GM12873 (cell line): Measurements from ENCODE around the gene CLEC2A.

Source experiments
- CTCF ChIP-seq: IDR thresholded peaks from 2 replicates; pipeline ENCODE4 v1.5.1; 2012; ENCODE audit warnings: low read depth, mild to moderate bottlenecking, moderate library complexity, low read length, control low read depth; ENCODE audit not compliant: insufficient read depth; ENCODE audit errors: missing control alignments

The CLEC2A gene

DNA sequence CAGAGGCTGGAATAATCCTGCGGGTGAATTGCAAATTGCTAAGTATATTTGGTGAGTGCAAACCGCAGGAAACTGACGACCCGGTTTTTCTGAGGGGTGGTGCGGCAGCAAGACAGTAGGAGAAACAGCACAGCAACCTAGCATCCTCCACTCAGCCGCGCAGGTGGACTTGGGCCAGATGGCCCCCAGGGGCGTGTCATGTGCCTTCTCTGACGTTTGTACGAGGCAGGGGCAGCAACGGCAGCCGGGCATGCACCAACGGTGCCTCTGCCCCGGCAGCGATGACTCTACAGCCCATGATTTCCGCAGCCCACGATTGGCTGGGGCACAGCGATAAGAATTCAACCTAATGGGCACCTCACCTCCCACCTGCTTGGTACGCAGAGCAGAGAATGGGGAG is 11.1 kb upstream of the CLEC2A start:
- TF ChIP-seq CTCF: no peak

DNA sequence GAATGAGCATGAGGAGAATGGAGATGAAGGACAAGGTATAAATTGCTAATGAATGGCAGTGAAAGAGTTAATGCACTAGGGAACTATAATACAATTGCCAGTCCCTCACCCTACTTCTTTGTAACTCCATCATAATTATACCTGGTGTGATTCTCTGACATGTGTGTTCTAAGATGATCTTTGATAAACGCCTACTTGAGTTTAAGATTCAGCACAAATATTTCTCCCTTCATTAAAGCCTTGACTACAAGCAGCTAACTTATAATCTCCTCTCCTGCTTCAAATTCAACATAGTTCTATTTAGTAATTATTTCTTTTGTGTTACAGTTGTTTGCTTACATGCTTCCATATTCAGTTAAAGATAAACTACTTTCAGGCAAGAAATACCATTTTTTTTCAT is 9.7 kb upstream of the CLEC2A start:
- TF ChIP-seq CTCF: no peak

- peak; percentile 48 for TF ChIP-seq CTCF
Observed at GRCh38 chr12:9940375-9940774, 8.2 kb upstream of the CLEC2A start.

- no peak for TF ChIP-seq CTCF
Observed at GRCh38 chr12:9936591-9936990, 4.4 kb upstream of the CLEC2A start.

GRCh38 chr12:9935026-9935425 is 2.9 kb upstream of the CLEC2A start:
- no peak for TF ChIP-seq CTCF

- no peak for TF ChIP-seq CTCF
Observed at GRCh38 chr12:9933958-9934357, 1.8 kb upstream of the CLEC2A start.

DNA sequence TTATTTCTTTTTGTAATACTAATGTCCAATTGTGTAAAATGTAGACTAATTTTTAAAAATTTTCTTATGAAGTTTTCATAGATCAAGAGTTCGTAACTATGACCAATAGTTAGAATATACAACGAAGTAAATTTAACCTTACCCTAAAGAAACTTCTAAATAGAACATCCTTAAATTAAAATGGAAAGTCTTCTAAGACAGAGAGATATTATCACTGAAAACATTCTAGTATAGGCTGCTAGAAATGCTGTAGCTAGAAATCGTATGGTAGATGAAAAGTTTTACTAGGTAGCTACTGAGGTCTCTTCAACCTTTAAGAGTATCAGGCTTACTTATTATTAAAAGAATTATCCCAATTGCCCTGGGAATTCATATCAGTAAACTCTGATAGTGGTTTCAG is 925 bp downstream of the CLEC2A start:
- no peak for TF ChIP-seq CTCF

GRCh38 chr12:9928607-9929006 is 3.6 kb downstream of the CLEC2A start:
- TF ChIP-seq CTCF: no peak
